Mesenchymal stem cell (in vitro differentiated cells and primary cell): Measurements from ENCODE around the gene TCAIM.

ENCODE experiments used
- DNase-seq: peaks from one replicate; pipeline ENCODE4 v3.0.0-alpha.2; 2013
- H2AFZ ChIP-seq: one replicate; pipeline ENCODE4 v1.6.1; 2013; ENCODE audit warnings: low read depth, mild to moderate bottlenecking, control low read depth, inconsistent platforms, low read length, moderate library complexity
- H2AK5ac ChIP-seq: 2 replicates; pipeline ENCODE4 v1.6.1; 2013; ENCODE audit warnings: low read length, moderate library complexity, mild to moderate bottlenecking, inconsistent platforms; ENCODE audit not compliant: severe bottlenecking
- H2BK120ac ChIP-seq: one replicate; pipeline ENCODE4 v1.6.1; 2013; ENCODE audit warnings: low read depth, mild to moderate bottlenecking, inconsistent platforms, low read length, moderate library complexity
- H2BK12ac ChIP-seq, 2 experiments: one replicate each; pipeline ENCODE4 v1.6.1; 2013; ENCODE audit warnings: inconsistent platforms in 2 of 2, low read length in 2 of 2, mild to moderate bottlenecking in 2 of 2, moderate library complexity in 2 of 2, control low read depth in 1 of 2
- H2BK15ac ChIP-seq: one replicate; pipeline ENCODE4 v1.6.1; 2013; ENCODE audit warnings: mild to moderate bottlenecking, low read depth, inconsistent platforms; ENCODE audit not compliant: poor library complexity, severe bottlenecking
- H2BK5ac ChIP-seq: 2 replicates; pipeline ENCODE4 v1.6.1; 2013; ENCODE audit warnings: low read depth, mild to moderate bottlenecking, low read length, control low read depth, inconsistent platforms; ENCODE audit not compliant: poor library complexity, severe bottlenecking
- H3K14ac ChIP-seq, 2 experiments: one replicate each; pipeline ENCODE4 v1.6.1; 2013; ENCODE audit warnings: inconsistent platforms in 2 of 2, low read length in 2 of 2, control low read depth in 1 of 2, mild to moderate bottlenecking in 1 of 2, moderate library complexity in 1 of 2
- H3K18ac ChIP-seq, 2 experiments: one replicate each; pipeline ENCODE4 v1.6.1; 2013; ENCODE audit warnings: inconsistent platforms in 2 of 2, low read length in 2 of 2, control low read depth in 1 of 2, low read depth in 1 of 2, mild to moderate bottlenecking in 1 of 2
- H3K23ac ChIP-seq, 2 experiments: one replicate each; pipeline ENCODE4 v1.6.1; 2013; ENCODE audit warnings: inconsistent platforms in 2 of 2, low read length in 2 of 2, mild to moderate bottlenecking in 2 of 2, moderate library complexity in 2 of 2, control low read depth in 1 of 2
- H3K27ac ChIP-seq: 2 replicates; pipeline ENCODE4 v1.5.1; 2013; ENCODE audit warnings: mild to moderate bottlenecking, moderate library complexity, low read length, control low read depth, inconsistent platforms; ENCODE audit not compliant: poor library complexity, severe bottlenecking
- H3K27me3 ChIP-seq, 2 experiments: 2 replicates each; pipeline versions ENCODE4 v1.6.1 to v1.7.0; 2013; ENCODE audit warnings: low read length in 2 of 2, mild to moderate bottlenecking in 2 of 2, moderate library complexity in 2 of 2, control low read depth in 1 of 2, inconsistent platforms in 1 of 2; ENCODE audit not compliant: control insufficient read depth in 1 of 2, insufficient read depth in 1 of 2
- H3K36me3 ChIP-seq, 2 experiments: 2 replicates each; pipeline versions ENCODE4 v1.6.1 to v1.7.0; 2013; ENCODE audit warnings: low read length in 2 of 2, control low read depth in 1 of 2, inconsistent platforms in 1 of 2, low read depth in 1 of 2, mild to moderate bottlenecking in 1 of 2; ENCODE audit not compliant: insufficient read depth in 2 of 2, control insufficient read depth in 1 of 2
- H3K4ac ChIP-seq, 2 experiments: one replicate each; pipeline ENCODE4 v1.6.1; 2013; ENCODE audit warnings: inconsistent platforms in 2 of 2, low read length in 2 of 2, mild to moderate bottlenecking in 2 of 2, moderate library complexity in 2 of 2, control low read depth in 1 of 2, low read depth in 1 of 2
- H3K4me1 ChIP-seq: 2 replicates; pipeline ENCODE4 v1.6.1; 2013; ENCODE audit warnings: low read depth, low read length, control low read depth; ENCODE audit not compliant: control insufficient read depth, insufficient read depth
- H3K4me2 ChIP-seq: 2 replicates; pipeline ENCODE4 v1.6.1; 2013; ENCODE audit warnings: low read length, mild to moderate bottlenecking, inconsistent platforms; ENCODE audit not compliant: poor library complexity, severe bottlenecking
- H3K4me3 ChIP-seq, 2 experiments: 2 replicates each; pipeline versions ENCODE4 v1.5.1 to v1.7.0; 2013; ENCODE audit warnings: low read length in 2 of 2, mild to moderate bottlenecking in 2 of 2, control low read depth in 1 of 2, low read depth in 1 of 2; ENCODE audit not compliant: insufficient read depth in 1 of 2
- H3K79me1 ChIP-seq: replicated peaks from 2 replicates; pipeline ENCODE4 v1.6.1; 2013; ENCODE audit warnings: mild to moderate bottlenecking, control low read depth, low read length, inconsistent platforms; ENCODE audit not compliant: poor library complexity, severe bottlenecking
- H3K9ac ChIP-seq: 2 replicates; pipeline ENCODE4 v1.7.0; 2013; ENCODE audit warnings: mild to moderate bottlenecking, low read length, moderate library complexity
- H3K9me3 ChIP-seq: 2 replicates; pipeline ENCODE4 v1.7.0; 2013; ENCODE audit warnings: mild to moderate bottlenecking, low read length; ENCODE audit not compliant: control insufficient read depth
- H4K8ac ChIP-seq: one replicate; pipeline ENCODE4 v1.6.1; 2013; ENCODE audit warnings: inconsistent platforms, mild to moderate bottlenecking, low read length, moderate library complexity
- H4K91ac ChIP-seq: one replicate; pipeline ENCODE4 v1.6.1; 2013; ENCODE audit warnings: mild to moderate bottlenecking, low read length, inconsistent platforms
- WGBS: methylation state at CpG from one replicate; pipeline ENCODE4 v1.1.7; 2013; ENCODE audit warnings: mixed read lengths; 5-methylcytosine and 5-hydroxymethylcytosine counted together

The TCAIM gene

GRCh38 chr3:44363591-44363990 lies 25.0 kb downstream of the TCAIM start:
- H2AK5ac ChIP-seq = no peak overlapping the region
- peaks cover 1 to 36% of the 10 kb centered on the region in 2 experiments for H3K36me3 ChIP-seq
- 82% methylated on average over 2 of the region's 2 CpGs for WGBS
- H3K79me1 ChIP-seq = peaks cover 16% of the 10 kb centered on the region
- no peak overlapping the region for H3K4ac ChIP-seq
- peak overlapping the region; percentile 57 for H3K27ac ChIP-seq
- H3K4me1 ChIP-seq = peaks cover 9% of the 10 kb centered on the region
- H2AFZ ChIP-seq = no peak overlapping the region
- H2BK12ac ChIP-seq = no peak overlapping the region
- H2BK5ac ChIP-seq = no peak overlapping the region
- H2BK15ac ChIP-seq = no peak overlapping the region
- no peak overlapping the region for H3K14ac ChIP-seq
- no peak overlapping the region for H3K18ac ChIP-seq
- no peak overlapping the region for H3K9ac ChIP-seq
- no peak overlapping the region for H3K4me2 ChIP-seq
- H2BK120ac ChIP-seq = no peak overlapping the region
- no peak overlapping the region for H3K4me3 ChIP-seq
- H4K91ac ChIP-seq = no peak overlapping the region
- no peak for DNase-seq
- no peaks in the 10 kb centered on the region for H3K27me3 ChIP-seq
- no peak overlapping the region for H3K23ac ChIP-seq
- no peaks in the 10 kb centered on the region for H3K9me3 ChIP-seq
- H4K8ac ChIP-seq = no peak overlapping the region

- H3K27me3 ChIP-seq = no peaks in the 10 kb centered on the region
- no peak overlapping the region for H3K4me2 ChIP-seq
- no peak overlapping the region for H3K23ac ChIP-seq
- H3K9ac ChIP-seq = no peak overlapping the region
- WGBS = no CpG with 5 or more reads among the region's 1 CpG
- no peak overlapping the region for H4K91ac ChIP-seq
- H4K8ac ChIP-seq = no peak overlapping the region
- H3K9me3 ChIP-seq = no peaks in the 10 kb centered on the region
- H2AFZ ChIP-seq = no peak overlapping the region
- H2BK5ac ChIP-seq = no peak overlapping the region
- H3K79me1 ChIP-seq = peaks cover 3% of the 10 kb centered on the region
- no peak overlapping the region for H2BK12ac ChIP-seq
- no peak overlapping the region for H3K4ac ChIP-seq
- no peak overlapping the region for H2BK120ac ChIP-seq
- peaks cover 5 to 30% of the 10 kb centered on the region in 2 experiments for H3K36me3 ChIP-seq
- H3K18ac ChIP-seq = no peak overlapping the region
- H3K4me1 ChIP-seq = peaks cover 5% of the 10 kb centered on the region
- no peak overlapping the region for H3K27ac ChIP-seq
- H3K4me3 ChIP-seq = no peak overlapping the region
- no peak overlapping the region for H2AK5ac ChIP-seq
- DNase-seq = no peak
- H2BK15ac ChIP-seq = no peak overlapping the region
- H3K14ac ChIP-seq = no peak overlapping the region
These were observed 27.4 kb downstream of the TCAIM start for GRCh38 chr3:44365952-44366351.

- no peak overlapping the region for H3K4me2 ChIP-seq
- no peak overlapping the region for H3K23ac ChIP-seq
- no peak overlapping the region for H4K8ac ChIP-seq
- H3K27me3 ChIP-seq = no peaks in the 10 kb centered on the region
- no peak overlapping the region for H3K4me3 ChIP-seq
- H3K18ac ChIP-seq = no peak overlapping the region
- H3K4me1 ChIP-seq = no peaks in the 10 kb centered on the region
- H2BK120ac ChIP-seq = no peak overlapping the region
- no peak overlapping the region for H3K9ac ChIP-seq
- peaks cover 5% of the 10 kb centered on the region for H3K79me1 ChIP-seq
- no peak overlapping the region for H2BK12ac ChIP-seq
- H3K36me3 ChIP-seq = peaks cover 8 to 15% of the 10 kb centered on the region in 2 experiments
- no peak overlapping the region for H3K27ac ChIP-seq
- no peak overlapping the region for H3K14ac ChIP-seq
- no peak overlapping the region for H2AFZ ChIP-seq
- H2BK15ac ChIP-seq = no peak overlapping the region
- no CpG with 5 or more reads among the region's 1 CpG for WGBS
- H2BK5ac ChIP-seq = no peak overlapping the region
- no peak for DNase-seq
- H3K4ac ChIP-seq = no peak overlapping the region
- no peaks in the 10 kb centered on the region for H3K9me3 ChIP-seq
- H2AK5ac ChIP-seq = no peak overlapping the region
- H4K91ac ChIP-seq = no peak overlapping the region
These were observed 36.9 kb downstream of the TCAIM start for GRCh38 chr3:44375450-44375849.

- Histone ChIP-seq H2BK12ac (no peak overlapping the region), H3K23ac (no peak overlapping the region), H2BK120ac (no peak overlapping the region), H2AK5ac (no peak overlapping the region), H3K4me3 (no peak overlapping the region), H3K4ac (no peak overlapping the region), H3K79me1 (no peaks in the 10 kb centered on the region), H4K8ac (no peak overlapping the region), H3K9ac (no peak overlapping the region), H3K27me3 (no peaks in the 10 kb centered on the region), H3K4me1 (no peaks in the 10 kb centered on the region), H2AFZ (no peak overlapping the region), H3K18ac (no peak overlapping the region), H2BK15ac (no peak overlapping the region), H2BK5ac (no peak overlapping the region), H3K4me2 (no peak overlapping the region), H3K36me3 (peaks cover 5 to 16% of the 10 kb centered on the region in 2 experiments), H3K9me3 (peaks cover 7% of the 10 kb centered on the region), H3K27ac (no peak overlapping the region), H4K91ac (no peak overlapping the region), H3K14ac (no peak overlapping the region)
- 98% methylated on average over 6 of the region's 7 CpGs for WGBS
- no peak for DNase-seq
These were observed 48.8 kb downstream of the TCAIM start for GRCh38 chr3:44387404-44387803.
